H9 (cell line): Measurements from ENCODE around the gene PROC. TPM values are rescaled to one million over a fixed set of nuclear protein-coding genes. Genes with fewer than 3 reads are reported as not detected.

ENCODE experiments used
- DNase-seq: peaks from one replicate; pipeline ENCODE4 v3.0.0-alpha.2; 2017
- H2AFZ ChIP-seq: one replicate; pipeline ENCODE4 v1.6.1; 2013; ENCODE audit warnings: mild to moderate bottlenecking, low read length, control low read depth, moderate library complexity
- H2AK5ac ChIP-seq: 2 replicates; pipeline ENCODE4 v1.6.1; 2013; ENCODE audit warnings: low read length, control low read depth, mixed read lengths; ENCODE audit not compliant: insufficient read length
- H2BK120ac ChIP-seq: one replicate; pipeline ENCODE4 v1.6.1; 2013; ENCODE audit warnings: low read depth, mild to moderate bottlenecking, low read length, control low read depth, inconsistent platforms; ENCODE audit not compliant: poor library complexity, severe bottlenecking
- H2BK12ac ChIP-seq: 2 replicates; pipeline ENCODE4 v1.6.1; 2013; ENCODE audit warnings: low read length, control low read depth, mixed read lengths, low read depth; ENCODE audit not compliant: insufficient read length
- H2BK15ac ChIP-seq: 2 replicates; pipeline ENCODE4 v1.6.1; 2013; ENCODE audit warnings: low read depth, low read length, control low read depth
- H2BK20ac ChIP-seq: one replicate; pipeline ENCODE4 v1.6.1; 2013; ENCODE audit warnings: low read depth, mild to moderate bottlenecking, low read length, control low read depth, inconsistent platforms; ENCODE audit not compliant: poor library complexity, severe bottlenecking
- H2BK5ac ChIP-seq: 2 replicates; pipeline ENCODE4 v1.6.1; 2013; ENCODE audit warnings: low read length, control low read depth, mixed read lengths; ENCODE audit not compliant: insufficient read length
- H3K14ac ChIP-seq: 2 replicates; pipeline ENCODE4 v1.6.1; 2013; ENCODE audit warnings: low read length, control low read depth; ENCODE audit not compliant: insufficient read depth
- H3K18ac ChIP-seq: 2 replicates; pipeline ENCODE4 v1.6.1; 2013; ENCODE audit warnings: low read depth, mild to moderate bottlenecking, mixed read lengths, low read length, control low read depth; ENCODE audit not compliant: insufficient read length
- H3K23ac ChIP-seq: 2 replicates; pipeline ENCODE4 v1.6.1; 2013; ENCODE audit warnings: low read length, control low read depth, mixed read lengths, low read depth; ENCODE audit not compliant: insufficient read length
- H3K23me2 ChIP-seq: 2 replicates; pipeline ENCODE4 v1.6.1; 2013; ENCODE audit warnings: low read depth, mild to moderate bottlenecking, mixed read lengths, low read length, control low read depth; ENCODE audit not compliant: insufficient read length, poor library complexity, severe bottlenecking
- H3K27ac ChIP-seq: 2 replicates; pipeline ENCODE4 v1.5.1; 2013; ENCODE audit warnings: low read length, control low read depth, mixed read lengths, low read depth; ENCODE audit not compliant: insufficient read length
- H3K27me3 ChIP-seq: 2 replicates; pipeline ENCODE4 v1.6.1; 2013; ENCODE audit warnings: low read length, control low read depth, inconsistent platforms; ENCODE audit not compliant: insufficient read depth
- H3K4ac ChIP-seq: 2 replicates; pipeline ENCODE4 v1.6.1; 2013; ENCODE audit warnings: low read depth, mild to moderate bottlenecking, control low read depth, inconsistent platforms, low read length, moderate library complexity
- H3K4me1 ChIP-seq: 2 replicates; pipeline ENCODE4 v1.6.1; 2013; ENCODE audit warnings: low read length, control low read depth, inconsistent platforms; ENCODE audit not compliant: insufficient read depth
- H3K4me2 ChIP-seq: 2 replicates; pipeline ENCODE4 v1.6.1; 2013; ENCODE audit warnings: low read length, control low read depth, mixed read lengths; ENCODE audit not compliant: insufficient read length, insufficient read depth
- H3K56ac ChIP-seq: 2 replicates; pipeline ENCODE4 v1.6.1; 2013; ENCODE audit warnings: low read depth, mild to moderate bottlenecking, mixed read lengths, low read length, control low read depth; ENCODE audit not compliant: insufficient read length
- H3K79me1 ChIP-seq: 2 replicates; pipeline ENCODE4 v1.6.1; 2013; ENCODE audit warnings: low read depth, mild to moderate bottlenecking, moderate library complexity, low read length, control low read depth, inconsistent platforms; ENCODE audit not compliant: insufficient read depth, poor library complexity, severe bottlenecking
- H3K79me2 ChIP-seq: 2 replicates; pipeline ENCODE4 v1.6.1; 2013; ENCODE audit warnings: low read length, control low read depth, inconsistent platforms; ENCODE audit not compliant: insufficient read depth
- H3K9ac ChIP-seq: 2 replicates; pipeline ENCODE4 v1.6.1; 2013; ENCODE audit warnings: low read length, control low read depth, mixed read lengths; ENCODE audit not compliant: insufficient read length; ENCODE audit errors: extremely low read depth
- H3K9me3 ChIP-seq: one replicate; pipeline ENCODE4 v1.6.1; 2013; ENCODE audit warnings: low read depth, low read length, inconsistent platforms; ENCODE audit not compliant: control insufficient read depth
- H3T11ph ChIP-seq: one replicate; pipeline ENCODE4 v1.6.1; 2013; ENCODE audit warnings: mild to moderate bottlenecking, low read length, control low read depth, inconsistent platforms
- H4K20me1 ChIP-seq: one replicate; pipeline ENCODE4 v1.6.1; 2013; ENCODE audit not compliant: control insufficient read depth, insufficient read length, insufficient read depth
- H4K5ac ChIP-seq: 2 replicates; pipeline ENCODE4 v1.6.1; 2013; ENCODE audit warnings: low read depth, mild to moderate bottlenecking, mixed read lengths, low read length, control low read depth; ENCODE audit not compliant: insufficient read length
- H4K8ac ChIP-seq: replicated peaks from 2 replicates; pipeline ENCODE4 v1.6.1; 2013; ENCODE audit warnings: low read length, control low read depth, mixed read lengths, low read depth; ENCODE audit not compliant: insufficient read length
- H4K91ac ChIP-seq: 2 replicates; pipeline ENCODE4 v1.6.1; 2013; ENCODE audit warnings: low read depth, mild to moderate bottlenecking, moderate library complexity, mixed read lengths, low read length, control low read depth; ENCODE audit not compliant: insufficient read length
- H3K27ac Mint-ChIP-seq, 3 experiments: 2 replicates in 2 of 3; 3 replicates in 1 of 3; pipeline ENCODE4 v1.8.0; 2020 to 2021; ENCODE audit warnings: mixed read lengths in 3 of 3, mild to moderate bottlenecking in 1 of 3, moderate library complexity in 1 of 3
- H3K27me3 Mint-ChIP-seq: 2 replicates; pipeline ENCODE4 v1.8.0; 2021; ENCODE audit warnings: low read depth, mild to moderate bottlenecking, moderate library complexity, mixed read lengths
- H3K36me3 Mint-ChIP-seq, 3 experiments: 2 replicates in 2 of 3; 3 replicates in 1 of 3; pipeline ENCODE4 v1.8.0; 2020 to 2021; ENCODE audit warnings: low read depth in 3 of 3, mixed read lengths in 3 of 3; ENCODE audit not compliant: insufficient read depth in 1 of 3
- H3K4me1 Mint-ChIP-seq, 2 experiments: 2 replicates each; pipeline ENCODE4 v1.8.0; 2020; ENCODE audit warnings: mixed read lengths in 2 of 2
- H3K4me3 Mint-ChIP-seq, 2 experiments: 2 replicates in 1 of 2; 3 replicates in 1 of 2; pipeline ENCODE4 v1.8.0; 2020 to 2021; ENCODE audit warnings: mild to moderate bottlenecking in 2 of 2, mixed read lengths in 2 of 2, moderate library complexity in 1 of 2
- H3K9me3 Mint-ChIP-seq, 2 experiments: 2 replicates in 1 of 2; 3 replicates in 1 of 2; pipeline ENCODE4 v1.8.0; 2020; ENCODE audit warnings: mild to moderate bottlenecking in 2 of 2, mixed read lengths in 2 of 2, moderate library complexity in 1 of 2
- WGBS: extraction: QIAGEN DNeasy Blood & Tissue Kit; methylation state at CpG from one replicate; pipeline ENCODE4 v1.1.7; 2013; ENCODE audit warnings: missing lambda C conversion rate, low lambda C conversion rate, mixed read lengths; ENCODE audit not compliant: insufficient read length; ENCODE audit errors: extremely low coverage; 5-methylcytosine and 5-hydroxymethylcytosine counted together
- total RNA-seq: library from RNA; stranded (reverse); gene quantifications from 2 replicates; pipeline ENCODE4 v1.2.1, GENCODE V29; 2021
- TF ChIP-seq, protein P1 (sequence below): fragments of 200-600 bp; sonication (generic); conservative IDR thresholded peaks from 3 replicates; pipeline ENCODE4 v1.8.0; 2021; ENCODE audit warnings: antibody characterized with exemption, mild to moderate bottlenecking

Gene PROC
- total RNA-seq, 1 experiment from 2014 or later: 0.61 TPM

- Histone ChIP-seq H3K9ac (no peak overlapping the region), H3K4ac (no peak overlapping the region), H3K4me1 (no peaks in the 10 kb centered on the region), H3K56ac (no peak overlapping the region), H3K27ac (no peak overlapping the region), H2BK12ac (no peak overlapping the region), H4K8ac (no peak overlapping the region), H2BK120ac (no peak overlapping the region), H3K9me3 (peaks cover 21% of the 10 kb centered on the region), H3K79me2 (no peaks in the 10 kb centered on the region; the same call in 1 of the 2 replicates), H2BK20ac (no peak overlapping the region), H2AFZ (no peak overlapping the region), H4K20me1 (no peaks in the 10 kb centered on the region), H3K4me2 (no peak overlapping the region), H2BK15ac (no peak overlapping the region), H3K27me3 (no peaks in the 10 kb centered on the region), H2BK5ac (no peak overlapping the region), H3K23ac (no peak overlapping the region), H3K18ac (no peak overlapping the region), H3K79me1 (peaks cover 4% of the 10 kb centered on the region), H2AK5ac (no peak overlapping the region), H3K14ac (no peak overlapping the region; the same call in 1 of the 2 replicates), H3T11ph (no peak overlapping the region), H4K5ac (no peak overlapping the region), H3K23me2 (no peaks in the 10 kb centered on the region), H4K91ac (no peak overlapping the region)
- Mint-ChIP-seq H3K9me3 (peaks cover 48 to 50% of the 10 kb centered on the region in 2 experiments), H3K27ac (no peak overlapping the region; a peak in 1 of 7 replicates), H3K4me1 (peaks cover 13 to 15% of the 10 kb centered on the region in 2 experiments), H3K36me3 (peaks cover 36 to 55% (median 39%) of the 10 kb centered on the region in 3 experiments), H3K27me3 (no peaks in the 10 kb centered on the region), H3K4me3 (no peak overlapping the region)
- no CpG with 5 or more reads among the region's 10 CpGs for WGBS
- TF ChIP-seq, protein P1, sequence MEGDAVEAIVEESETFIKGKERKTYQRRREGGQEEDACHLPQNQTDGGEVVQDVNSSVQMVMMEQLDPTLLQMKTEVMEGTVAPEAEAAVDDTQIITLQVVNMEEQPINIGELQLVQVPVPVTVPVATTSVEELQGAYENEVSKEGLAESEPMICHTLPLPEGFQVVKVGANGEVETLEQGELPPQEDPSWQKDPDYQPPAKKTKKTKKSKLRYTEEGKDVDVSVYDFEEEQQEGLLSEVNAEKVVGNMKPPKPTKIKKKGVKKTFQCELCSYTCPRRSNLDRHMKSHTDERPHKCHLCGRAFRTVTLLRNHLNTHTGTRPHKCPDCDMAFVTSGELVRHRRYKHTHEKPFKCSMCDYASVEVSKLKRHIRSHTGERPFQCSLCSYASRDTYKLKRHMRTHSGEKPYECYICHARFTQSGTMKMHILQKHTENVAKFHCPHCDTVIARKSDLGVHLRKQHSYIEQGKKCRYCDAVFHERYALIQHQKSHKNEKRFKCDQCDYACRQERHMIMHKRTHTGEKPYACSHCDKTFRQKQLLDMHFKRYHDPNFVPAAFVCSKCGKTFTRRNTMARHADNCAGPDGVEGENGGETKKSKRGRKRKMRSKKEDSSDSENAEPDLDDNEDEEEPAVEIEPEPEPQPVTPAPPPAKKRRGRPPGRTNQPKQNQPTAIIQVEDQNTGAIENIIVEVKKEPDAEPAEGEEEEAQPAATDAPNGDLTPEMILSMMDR: no peak
- DNase-seq: no peak
These were observed 48.2 kb upstream of the PROC start for GRCh38 chr2:127370010-127370409.
